Stimulated activated CD4-positive, alpha-beta T cell treated with anti-CD3 and anti-CD28 coated beads, Interleukin-12 subunit alpha, Interleukin-12 subunit beta, amount 100 ng/mL, for 4 hours (primary cell): ENCODE results near the gene UNC80.

Source experiments
- DNase-seq: peaks from one replicate; pipeline ENCODE4 v3.0.0-alpha.2; 2020

Gene UNC80

DNA sequence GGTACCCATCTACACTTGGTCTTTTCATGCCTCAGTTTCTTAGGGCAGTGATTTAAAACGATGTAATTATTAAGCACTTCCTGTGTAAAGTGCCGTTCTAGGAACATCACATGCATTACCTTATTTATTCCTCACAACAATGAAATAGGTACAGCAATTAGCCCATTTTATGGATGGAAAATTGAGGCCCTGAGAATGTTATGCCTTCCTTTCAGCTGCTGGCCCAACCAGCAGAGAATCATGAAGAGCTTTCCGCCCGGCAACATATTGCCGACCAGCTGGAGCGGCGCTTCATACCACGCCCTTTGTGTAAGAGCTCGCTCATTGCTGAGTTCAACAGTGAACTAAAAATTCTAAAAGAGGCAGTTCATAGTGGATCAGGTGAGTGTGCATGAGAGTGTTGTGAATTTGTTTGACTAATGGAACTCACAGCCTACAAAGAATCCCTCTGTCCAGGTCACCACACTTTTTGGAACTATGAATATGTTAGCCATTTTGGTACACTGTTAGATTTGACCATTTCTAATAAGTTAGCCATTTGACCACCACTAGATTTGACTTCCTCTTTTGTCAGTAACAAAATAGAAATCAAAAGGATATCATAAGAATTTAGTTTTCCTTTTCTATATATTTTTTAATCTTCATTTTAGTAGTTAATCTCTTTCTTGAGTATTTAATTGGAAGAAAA is 205.2 kb downstream of the UNC80 start:
- no peak for DNase-seq

DNA sequence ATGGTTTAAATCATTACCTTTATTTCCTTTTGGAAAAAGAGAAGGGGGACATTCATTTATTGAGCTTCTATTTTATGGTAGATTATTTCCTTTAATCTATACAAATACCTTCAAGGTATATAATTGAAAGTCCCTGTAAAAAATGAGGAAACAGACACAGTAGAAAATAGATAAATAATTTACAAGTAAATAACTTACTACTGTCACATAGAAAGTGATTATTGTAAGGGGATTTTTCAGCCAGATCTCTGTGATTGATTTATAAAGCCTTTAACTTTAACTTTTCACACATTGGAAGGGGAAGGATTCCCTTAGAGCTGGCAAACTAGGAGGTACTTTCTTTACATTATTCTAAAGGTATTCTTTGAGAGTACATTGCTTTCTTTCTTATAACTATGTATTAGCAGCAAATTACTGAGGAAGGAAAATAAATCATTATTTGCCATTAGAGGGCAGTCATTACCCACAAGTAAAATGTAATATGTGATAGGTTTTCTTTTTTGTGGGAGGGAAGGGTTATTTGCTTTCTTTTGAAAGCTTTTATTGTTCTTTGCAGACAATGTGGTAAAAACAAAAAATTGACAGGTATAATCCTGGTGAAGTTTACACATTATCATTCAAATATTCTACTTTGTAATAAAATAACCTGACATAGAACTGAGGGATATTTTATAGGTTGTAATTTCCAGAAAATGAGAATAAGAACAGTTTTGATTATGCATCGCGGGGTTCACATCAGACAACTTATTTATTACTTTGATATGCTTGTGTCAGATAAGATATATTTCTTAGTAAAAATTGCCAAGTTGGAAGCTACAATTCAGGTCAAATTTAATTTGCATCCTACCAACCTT is 206.0 kb downstream of the UNC80 start:
- no peak for DNase-seq

DNA sequence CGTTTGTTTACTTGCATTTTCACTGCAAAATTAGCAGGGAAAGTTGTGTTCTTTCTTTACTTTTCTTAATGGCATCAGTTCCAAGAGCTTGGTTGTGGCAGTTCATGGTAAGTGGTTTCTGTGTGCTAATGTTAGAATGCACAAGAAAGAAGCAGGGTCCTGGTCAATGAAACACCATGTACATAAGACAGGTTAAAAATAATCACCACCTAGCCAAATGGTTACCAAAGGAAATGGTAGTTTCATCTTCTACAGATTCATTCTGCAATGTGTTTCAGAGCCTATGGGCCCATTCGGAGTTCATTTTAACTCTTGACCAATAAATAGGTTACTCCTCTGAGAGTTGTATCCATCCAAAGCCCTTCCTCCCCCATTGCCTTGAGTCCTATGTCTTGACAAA is 212.7 kb downstream of the UNC80 start:
- no peak for DNase-seq

DNA sequence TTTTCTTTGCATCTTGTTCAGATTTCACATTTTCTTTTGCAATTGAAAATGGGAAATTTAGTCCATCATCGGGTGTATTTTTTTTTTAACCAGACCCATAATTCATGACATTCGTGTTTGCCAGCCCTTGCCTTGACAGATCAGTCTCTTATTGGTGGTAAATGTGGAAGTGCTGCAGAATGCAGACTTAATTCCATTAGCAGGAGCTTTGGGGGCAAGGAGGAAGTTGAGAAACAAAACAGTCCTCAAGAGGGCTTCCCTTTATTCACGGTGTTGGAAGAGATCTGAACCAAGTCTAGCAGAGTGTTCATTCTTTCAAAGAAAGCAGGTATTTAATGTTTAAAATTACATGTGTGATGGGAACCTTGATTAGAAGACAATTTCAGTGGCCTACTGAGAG is 214.2 kb downstream of the UNC80 start:
- no peak for DNase-seq

DNA sequence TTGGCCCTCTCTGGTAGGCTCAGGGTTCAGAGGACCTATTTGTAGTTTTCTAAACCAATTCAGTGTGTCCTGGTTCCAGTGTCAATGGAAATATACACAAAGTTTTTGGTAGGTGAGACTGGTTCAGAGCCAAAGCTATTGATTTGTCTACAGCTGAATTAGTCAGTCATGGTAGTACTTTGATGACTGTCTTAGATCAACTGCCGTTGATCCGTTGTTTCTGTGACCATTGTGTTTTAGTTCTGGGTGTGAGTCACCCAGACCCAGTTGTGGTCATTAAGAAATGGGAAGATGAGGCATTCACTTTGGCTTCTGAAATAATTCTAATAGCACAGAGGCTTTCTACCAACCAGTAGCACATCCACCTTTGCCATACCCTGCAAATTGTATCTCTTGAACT is 214.8 kb downstream of the UNC80 start:
- no peak for DNase-seq

DNA sequence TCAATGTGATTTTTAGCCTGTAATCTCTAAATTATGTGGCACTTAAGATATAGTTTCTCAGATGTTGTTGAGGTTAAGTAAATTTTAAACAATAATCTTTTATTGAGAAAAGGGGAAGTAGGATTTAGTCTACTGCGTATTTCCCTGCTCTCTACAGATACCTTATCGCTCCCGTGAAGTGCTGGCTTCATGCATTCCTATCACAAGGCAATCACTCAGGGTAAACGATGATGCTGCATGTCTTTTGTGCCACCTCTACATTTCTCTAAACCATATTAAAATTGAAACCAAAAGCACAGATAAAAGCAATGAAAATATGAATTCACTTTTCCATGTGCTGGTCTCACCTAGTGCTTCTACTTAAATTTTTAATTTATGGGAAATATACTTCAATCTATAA is 216.4 kb downstream of the UNC80 start:
- no peak for DNase-seq

DNA sequence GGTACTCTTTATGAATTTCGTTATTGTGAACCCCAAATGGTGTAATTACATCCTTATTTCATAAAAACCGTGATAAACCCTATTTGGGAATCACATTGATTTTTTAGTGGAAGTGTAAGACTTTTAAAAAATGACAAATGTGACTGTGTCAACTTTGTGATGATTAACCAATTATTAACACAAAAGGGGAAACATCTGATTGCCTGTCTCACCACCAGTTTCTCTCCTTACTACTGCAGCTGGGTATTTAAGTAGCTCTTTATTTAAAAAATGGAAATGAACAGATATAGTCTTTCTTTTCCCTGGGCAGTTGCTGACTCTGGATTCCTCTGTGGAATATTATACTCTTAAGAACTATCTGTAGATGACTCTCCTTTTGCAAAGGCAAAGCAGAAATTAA is 219.2 kb downstream of the UNC80 start:
- DNase-seq, result no peak

DNA sequence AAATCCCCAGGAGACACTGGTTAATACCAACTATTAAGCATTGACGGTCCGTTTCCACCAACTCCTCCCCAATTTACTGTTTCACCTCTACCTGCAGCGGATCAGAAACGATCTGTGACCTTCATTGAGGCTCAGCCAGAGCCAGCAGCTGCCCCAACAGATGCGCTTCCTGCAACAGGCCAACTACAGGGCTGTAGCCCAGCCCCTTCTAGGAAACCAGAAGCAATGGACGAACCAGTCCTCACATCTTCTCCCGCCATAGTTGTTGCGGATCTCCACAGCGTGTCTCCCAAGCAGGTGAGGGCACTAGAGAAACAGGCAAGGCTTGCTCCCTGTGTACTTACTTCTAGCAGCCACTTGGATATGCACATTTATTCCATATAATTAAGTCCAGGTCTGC is 222.3 kb downstream of the UNC80 start:
- no peak for DNase-seq

DNA sequence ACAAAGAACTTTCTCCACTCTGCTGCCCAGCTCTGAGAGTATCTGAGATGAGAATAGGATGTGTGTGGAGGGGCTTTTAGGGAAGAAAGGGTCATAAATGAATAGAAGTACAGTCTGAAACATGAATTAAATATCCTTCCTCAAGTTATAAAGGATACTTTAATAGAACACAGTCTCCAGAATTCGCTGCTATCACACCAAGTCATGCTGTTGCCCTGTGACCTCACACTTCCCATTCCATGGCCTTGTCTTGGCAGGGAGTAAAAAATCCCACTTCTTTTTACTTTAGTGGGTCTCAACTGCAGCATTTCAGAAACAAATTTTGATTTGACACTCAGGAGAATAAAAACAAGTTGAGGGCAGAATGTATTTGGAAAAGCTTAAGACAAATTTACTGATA is 227.0 kb downstream of the UNC80 start:
- DNase-seq, result no peak

DNA sequence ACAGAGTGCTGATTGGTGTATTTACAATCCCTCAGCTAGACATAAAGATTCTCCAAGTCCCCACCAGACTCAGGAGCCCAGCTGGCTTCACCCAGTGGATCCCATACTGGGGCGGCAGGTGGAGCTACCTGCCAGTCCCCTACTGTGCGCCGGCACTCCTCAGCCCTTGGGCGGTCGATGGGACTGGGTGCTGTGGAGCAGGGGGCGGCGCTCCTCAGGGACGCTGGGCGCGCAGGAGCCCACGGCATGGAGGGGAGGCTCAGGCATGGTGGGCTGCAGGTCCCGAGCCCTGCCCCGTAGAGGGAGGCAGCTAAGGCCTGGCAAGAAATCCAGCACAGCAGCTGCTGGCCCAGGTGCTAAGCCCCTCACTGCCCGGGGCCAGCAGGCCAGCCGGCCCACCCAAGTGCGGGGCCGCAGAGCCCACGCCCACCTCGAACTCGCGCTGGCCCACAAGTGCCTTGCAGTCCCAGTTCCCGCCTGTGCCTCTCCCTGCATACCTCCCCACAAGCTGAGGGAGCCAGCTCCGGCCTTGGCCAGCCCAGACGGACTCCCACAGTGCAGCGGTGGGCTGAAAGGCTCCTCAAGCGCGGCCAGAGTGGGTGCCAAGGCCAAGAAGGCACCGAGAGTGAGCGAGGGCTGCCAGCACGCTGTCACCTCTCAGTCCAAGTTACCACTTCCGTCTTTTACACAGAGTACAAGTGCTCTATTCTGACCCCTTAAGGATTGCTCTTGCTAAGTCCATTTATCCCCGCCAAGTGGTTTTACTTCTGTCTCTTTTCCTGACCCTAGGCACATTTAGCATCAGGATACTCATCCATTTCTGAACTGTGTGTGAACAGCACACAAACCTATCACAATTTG is 229.1 kb downstream of the UNC80 start:
- DNase-seq, result no peak

DNA sequence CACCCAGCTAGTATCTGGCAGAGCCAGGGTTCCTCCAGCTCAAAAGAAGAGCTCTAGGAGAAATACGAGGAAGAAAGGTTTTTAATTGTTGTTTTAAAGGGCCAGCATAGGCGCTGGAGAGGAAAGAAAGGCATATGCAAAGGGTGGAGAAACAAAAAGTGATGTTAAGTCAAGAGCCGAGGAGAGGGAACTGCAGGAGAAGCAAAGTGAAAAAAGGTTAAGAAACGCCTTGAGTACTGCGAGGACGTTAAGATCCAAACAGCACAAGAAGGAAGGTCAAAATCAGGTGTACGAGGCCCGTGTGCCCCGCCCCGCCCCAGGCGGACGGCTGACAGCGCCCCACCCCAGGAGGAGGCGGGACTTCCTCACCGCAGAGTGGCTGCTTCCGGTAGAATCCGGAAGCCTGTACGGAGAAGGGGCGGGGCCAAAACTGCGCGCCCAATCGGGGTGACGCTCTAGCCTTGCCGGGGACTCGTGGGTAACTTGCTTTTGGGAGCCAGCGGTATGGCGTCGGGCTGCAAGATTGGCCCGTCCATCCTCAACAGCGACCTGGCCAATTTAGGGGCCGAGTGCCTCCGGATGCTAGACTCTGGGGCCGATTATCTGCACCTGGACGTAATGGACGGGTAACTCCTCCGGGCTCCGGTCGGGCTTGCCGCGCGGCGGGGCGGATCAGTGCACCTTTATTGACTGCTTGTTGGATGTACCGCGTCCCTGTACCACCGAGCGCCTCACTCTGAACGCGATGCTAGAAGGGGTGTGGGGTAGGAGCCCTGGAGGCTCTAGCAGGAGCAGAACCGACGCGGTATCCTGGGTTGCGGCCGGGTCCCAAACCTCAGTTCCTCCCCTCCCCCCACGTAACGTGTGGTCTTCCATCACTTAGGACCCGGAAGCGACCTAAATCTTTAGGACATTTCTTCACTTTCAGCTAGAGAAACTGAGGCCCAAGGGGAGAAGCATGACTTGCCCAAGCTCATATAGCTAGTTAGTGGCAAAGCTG is 230.8 kb downstream of the UNC80 start, which contains the start of gene RPE:
RPE (plus strand) TSS at position 481 of the 1,000 bp plus-strand sequence; CDS start at position 505, 24 bp downstream.
- DNase-seq, result peak; percentile 98

DNA sequence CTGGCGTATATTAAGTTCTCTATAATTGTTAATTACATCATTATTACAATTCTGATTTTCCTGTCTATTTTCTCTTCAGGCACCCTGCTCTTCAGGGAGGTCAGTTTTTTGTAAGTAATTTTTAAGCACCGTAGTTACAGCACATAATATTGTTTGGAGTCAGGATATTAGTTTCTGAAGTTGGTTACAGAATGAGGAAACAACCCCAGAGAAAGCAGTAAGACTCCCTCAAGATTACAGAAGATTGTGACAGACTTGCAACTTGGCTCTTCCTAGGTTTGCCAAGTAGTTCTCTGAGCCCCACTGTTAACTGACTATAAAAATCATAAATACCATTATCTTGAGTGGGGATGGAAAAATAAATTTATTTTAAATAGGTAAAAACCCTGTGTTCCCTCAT is 231.7 kb downstream of the UNC80 start:
- no peak for DNase-seq

DNA sequence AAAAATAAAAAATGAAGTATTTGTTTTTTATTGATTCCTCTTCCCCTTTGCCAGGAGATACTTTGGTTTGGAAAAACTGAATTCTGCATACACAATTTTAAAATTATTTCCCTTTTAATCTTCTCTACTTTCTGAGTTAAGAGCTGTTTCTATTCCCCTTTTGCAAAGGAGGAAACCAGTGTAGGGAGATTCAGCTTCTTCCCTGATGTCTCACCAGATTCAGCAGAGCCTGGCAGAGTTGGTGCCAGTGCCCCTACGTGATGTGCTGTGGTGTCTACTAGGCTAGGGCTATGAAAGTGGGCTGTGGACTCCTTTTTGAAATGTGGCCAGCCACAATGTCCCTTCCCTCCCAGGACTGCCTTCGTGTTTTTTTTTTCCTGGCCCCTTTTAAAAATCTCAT is 233.2 kb downstream of the UNC80 start:
- DNase-seq, result no peak

DNA sequence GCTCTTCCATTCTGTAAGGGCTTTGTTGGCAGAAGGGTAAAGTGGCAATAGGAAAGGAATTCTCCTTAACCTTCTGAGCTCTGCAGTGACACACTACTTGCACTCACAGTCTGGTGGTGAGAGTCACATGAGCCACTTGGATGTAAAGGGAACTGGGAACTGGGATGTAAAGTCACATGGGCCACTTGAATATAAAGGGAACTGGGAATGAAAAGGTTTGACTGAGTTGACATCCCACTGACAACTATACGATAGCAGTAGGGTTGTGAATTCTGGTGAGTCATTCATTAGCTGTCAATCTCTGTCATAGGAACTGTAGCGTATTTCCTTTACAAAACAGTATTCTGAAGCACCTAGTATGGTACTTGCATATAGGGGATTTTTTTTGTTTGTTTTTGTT is 236.3 kb downstream of the UNC80 start:
- no peak for DNase-seq

DNA sequence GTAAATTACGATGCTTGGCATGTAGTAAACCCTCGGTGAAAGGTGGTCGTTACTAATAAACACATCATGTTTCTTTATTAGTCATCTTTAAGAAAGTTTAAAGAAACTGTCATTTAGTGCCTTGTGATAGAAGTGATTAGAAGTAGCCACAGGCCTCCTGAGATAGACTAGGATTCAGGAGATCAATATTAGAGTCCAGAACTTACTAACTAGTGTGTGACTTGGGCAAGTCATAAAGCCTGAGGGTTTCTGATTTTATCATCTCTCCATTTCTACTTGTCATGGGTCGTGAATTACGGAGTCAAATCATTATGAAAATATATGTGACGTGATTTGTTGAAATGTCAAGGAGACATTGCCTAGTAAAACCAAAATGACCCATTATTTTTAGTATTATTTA is 237.5 kb downstream of the UNC80 start:
- DNase-seq, result no peak

DNA sequence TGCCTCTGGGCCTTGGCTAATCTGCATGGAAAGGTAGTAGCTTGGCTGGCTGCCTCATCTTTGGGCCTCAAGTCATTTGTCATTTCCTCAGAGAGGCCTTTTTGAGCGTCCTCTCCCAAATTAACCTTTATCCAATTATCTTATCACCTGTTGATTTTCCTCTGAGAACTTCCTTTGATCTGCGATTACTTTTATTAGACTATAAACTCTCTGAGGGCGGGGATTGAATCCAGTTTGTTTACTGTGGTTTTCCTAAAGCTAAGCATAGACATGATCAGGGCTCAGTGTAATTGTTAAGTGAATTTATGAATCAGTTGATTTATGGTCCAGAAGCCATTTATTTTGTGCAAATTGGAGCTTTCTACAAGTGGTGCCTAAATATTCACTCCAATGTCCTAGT is 238.3 kb downstream of the UNC80 start:
- no peak for DNase-seq

DNA sequence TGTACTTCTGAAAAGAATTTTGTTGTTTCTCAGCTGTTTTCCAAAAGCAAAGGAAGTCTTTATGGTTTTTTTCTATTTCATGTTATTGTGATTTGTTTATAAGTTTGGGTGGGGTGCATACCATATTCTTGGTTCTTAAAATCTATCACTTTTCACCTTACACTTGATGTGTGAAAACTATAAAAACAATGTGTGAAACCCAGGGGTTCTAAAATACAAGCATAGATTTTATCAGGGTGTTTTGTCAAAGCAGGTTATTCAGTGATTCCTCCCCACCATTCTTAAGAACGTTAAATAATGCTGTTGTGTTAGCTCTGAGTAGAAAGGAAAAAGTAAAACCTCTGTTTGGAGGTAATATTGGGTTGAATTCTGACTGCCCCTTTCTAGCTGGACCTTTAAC is 248.5 kb downstream of the UNC80 start:
- no peak for DNase-seq

DNA sequence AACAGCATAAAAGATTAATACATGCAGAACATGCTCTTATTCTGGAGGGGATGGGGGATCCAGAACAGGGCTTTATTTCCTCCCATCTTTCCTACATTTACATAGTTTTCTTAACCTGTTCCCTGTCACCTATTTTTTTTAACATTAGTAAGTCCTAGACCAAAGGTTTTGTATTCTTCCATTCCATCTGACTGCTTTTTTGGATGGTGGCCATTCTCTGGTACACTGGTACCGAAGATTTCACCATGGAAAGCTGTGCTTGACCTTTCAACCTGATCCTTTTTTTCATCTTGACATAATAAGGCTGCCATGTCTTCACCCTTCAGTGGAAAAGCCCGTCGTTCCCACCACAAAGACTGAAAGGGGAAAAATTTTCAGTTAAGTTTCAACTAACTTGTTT is 251.2 kb downstream of the UNC80 start:
- no peak for DNase-seq

DNA sequence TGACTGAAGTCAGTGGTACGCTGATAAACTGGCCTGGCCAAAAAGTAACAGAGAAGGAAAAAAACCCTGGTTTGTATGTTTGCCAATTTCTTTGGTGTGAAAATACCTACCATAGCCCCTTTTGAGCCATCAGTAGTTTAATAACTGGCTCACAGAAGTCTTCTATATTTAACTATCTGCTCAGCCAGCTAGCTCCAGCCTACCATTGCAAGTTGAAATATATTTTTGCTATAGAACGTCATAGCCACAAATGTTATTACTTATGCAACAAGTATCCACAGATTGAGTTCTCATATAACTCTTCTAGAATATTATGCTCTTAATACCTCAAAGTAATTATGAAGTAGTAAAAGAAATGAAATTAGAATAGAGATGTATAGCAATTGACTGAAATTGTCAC is 256.0 kb downstream of the UNC80 start:
- no peak for DNase-seq

DNA sequence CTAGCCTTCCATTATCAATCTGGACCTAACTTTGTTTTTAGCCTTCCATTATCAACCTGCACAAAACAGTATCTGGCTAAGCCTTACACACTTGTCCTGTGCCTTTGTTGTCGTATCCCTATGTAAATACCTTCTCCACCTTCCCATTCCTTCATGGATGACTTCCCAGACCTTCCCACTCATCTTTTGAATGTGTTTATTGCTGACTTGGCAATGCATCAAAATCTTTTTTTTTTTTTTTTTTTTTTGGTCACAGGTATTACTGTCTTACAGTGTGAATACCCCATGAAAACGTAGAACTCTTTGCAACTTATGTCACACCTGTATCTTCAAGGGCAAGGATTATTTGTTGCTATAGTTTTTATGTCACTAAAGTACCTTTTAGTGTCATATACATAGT is 256.5 kb downstream of the UNC80 start:
- DNase-seq, result no peak

DNA sequence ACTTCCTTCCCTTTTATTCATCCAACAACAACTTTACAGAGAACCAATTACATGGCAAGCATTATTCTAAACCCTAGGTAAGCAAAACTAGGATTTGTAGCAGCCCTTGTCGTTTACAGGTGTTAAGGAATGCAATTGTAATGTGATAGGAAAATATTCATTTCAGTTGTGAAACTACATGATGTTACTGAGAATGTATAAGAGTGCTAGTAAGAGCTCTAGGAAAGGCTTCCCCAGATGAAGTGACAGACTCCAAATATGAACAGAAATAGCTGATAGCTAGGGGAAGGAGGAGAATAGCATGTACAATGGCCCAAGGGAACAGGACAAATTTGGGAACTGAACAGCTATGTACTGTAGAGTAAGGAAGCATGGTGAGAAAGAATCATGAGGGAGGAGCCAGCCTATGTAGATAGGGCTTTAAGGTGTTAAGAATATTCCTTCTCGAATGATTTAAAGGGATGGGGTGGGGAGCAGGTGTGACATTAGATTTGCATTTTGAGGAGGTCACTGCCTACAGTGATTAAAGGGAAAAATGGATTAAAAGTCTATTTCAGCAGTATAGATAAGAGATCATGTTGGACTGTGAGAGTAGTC is 262.6 kb downstream of the UNC80 start:
- DNase-seq, result no peak

DNA sequence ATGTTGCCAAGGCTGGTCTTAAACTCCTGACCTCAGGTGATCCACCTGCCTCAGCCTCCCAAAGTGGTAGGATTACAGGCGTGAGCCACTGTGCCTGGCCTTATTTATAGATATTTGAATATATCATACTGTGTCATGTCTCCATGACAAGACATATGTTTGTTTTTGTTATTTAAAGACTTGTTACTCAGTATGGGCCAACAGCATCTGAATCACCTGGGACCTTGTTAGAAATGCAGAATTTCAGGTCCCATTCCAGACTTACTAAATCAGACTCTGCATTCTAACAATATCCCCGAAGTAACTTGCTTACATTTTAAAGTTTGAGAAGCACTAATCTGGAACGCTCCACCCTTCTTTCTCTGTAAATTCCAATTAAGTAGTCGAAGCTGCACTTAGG is 264.0 kb downstream of the UNC80 start:
- DNase-seq, result no peak
